Measurements from ENCODE around the gene NAV2.
A peak's percentile ranks its signal among the peaks of the same experiment; 100 is the strongest.

NAV2 gene

GRCh38 chr11:20022363-20023081, 309.9 kb downstream of the NAV2 start:
- DNase-seq (ENCODE audit: low spot score) = no peak

- DNase-seq (ENCODE audit: low spot score) = no peak
Observed at GRCh38 chr11:20023082-20023426, 310.4 kb downstream of the NAV2 start.

DNA sequence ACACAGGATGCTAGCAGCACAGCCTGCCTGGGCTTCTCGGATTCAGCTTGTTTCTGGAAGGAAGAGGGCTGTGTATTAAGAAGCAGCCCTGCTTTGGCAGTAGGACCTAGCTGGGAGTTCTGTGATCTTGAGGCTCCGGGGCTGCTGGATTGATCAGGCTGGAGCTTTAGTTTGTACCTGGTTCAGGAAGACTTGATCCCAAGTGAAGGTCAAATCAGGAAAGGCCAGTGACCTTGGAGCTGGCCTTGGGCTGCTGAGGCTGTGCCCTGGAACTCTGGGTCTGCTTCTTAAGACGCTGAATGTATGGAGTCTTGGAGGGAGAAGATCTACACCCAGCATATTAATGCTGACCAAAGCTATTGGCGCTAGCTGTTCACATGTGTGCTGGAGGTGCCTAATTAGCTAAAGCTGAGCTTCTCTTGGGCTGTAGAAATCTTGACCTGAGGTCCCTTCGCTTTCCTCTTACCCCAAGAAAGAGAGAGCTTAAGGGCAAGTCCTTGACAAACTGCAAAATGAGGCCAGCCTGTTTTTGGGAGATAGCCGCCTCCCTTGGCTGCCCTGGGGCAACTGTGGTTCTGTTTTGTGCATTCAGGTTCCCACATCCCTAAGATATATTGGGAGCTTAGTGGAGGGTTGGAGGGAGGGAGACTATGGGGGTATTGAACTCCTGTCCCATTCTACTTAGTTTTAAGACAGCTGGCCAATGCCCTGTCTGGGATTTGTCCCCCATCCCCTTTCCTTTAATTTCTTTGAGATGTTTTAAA, 311.7 kb downstream of the NAV2 start:
- no peak for DNase-seq (ENCODE audit: low spot score)

DNA sequence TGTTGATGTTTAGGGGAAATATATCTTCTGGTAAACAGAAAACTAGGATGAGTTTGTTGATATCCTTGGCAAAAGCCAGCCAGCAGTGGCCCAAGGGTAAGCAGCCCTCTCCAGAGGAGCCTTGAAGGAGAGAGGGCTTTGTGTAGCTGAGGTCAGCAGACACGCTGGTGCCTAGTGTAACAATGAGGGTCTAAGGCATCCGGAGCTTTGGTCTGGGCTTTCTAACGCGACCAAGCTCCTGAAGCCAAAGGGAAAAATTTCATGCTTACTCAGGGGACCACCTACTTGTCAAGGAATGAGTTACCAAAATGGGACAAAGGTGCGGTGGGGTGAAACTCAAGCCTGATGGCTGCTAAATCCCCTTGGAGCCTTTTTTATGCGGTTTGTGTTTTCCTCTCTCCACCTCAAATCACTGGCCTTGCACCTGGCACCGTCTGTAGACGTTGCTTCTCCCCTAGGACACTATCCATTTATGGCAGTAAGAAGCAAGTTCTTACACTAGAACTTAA, 312.7 kb downstream of the NAV2 start:
- no peak for DNase-seq (ENCODE audit: low spot score)

DNA sequence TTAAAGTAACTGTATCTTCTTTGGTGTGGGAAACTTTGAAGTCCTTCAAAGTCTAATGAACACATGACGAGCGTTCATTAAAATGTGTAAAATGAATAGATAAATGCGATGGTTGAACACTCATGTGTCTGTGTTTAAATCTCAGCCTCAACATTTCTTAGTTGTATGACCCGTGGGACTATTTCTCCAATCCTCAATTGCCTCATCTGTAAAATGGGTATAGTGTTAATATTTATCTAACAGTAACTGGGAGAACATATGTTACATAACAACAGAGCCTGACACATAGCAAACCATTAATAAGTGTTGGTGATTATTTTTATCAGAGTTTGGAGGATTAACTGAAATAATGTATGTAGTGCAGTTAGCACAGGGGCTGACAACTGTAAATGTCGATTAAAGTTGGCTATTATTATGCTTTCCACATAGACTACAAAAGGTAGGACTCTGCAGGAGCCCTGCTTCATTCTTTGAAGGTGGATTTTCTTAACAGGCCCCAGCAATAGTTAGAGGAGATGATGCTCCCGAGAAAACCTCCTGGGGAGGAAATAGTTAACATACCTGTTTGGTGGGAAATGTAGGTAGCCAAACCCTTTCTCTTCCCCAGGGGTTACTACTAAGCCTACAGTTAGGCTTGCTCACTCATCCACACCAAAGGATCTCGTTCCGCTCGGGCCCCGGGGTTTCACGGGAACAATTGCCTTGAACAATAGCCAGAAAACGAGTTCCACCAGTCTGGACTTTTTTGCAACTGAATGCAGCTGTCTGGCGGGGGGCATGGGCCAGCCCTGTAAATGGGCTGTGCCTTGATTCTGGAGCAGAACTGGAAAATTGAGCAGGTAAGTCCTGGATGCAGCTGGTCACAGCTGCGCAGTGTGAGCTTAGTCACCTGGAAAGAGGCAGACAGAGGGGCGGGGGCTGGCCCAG, 314.3 kb downstream of the NAV2 start:
- no peak for DNase-seq (ENCODE audit: low spot score)

DNA sequence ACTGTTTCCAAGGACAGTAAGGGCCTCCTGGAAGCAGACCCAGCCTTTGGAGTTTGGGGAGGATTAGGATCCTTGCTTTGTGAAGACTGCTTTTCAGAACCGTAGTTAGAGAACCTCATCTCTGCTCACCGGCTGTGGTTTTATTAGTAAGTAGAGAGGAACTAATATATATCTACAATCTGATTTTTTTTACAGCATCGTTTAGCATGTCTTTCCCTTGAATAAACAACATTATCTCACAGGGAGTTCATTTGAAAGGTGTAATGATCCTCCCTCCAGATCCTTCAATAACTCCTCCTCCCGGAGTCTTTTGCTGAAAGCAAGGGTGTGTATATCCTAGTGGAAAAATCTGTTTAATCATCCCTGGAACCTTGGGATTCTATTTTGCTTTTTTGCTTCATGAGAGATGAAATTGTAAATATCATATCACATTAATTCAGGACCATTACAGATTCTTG, 314.9 kb downstream of the NAV2 start:
- DNase-seq (ENCODE audit: low spot score) = no peak

GRCh38 chr11:20029193-20029592, 316.6 kb downstream of the NAV2 start:
- no peak for DNase-seq (ENCODE audit: low spot score)

GRCh38 chr11:20030472-20030871, 317.8 kb downstream of the NAV2 start:
- no peak for DNase-seq (ENCODE audit: low spot score)

GRCh38 chr11:20031155-20032001, 318.7 kb downstream of the NAV2 start:
- DNase-seq (ENCODE audit: low spot score) = peak; percentile 11

GRCh38 chr11:20032127-20032526, 319.5 kb downstream of the NAV2 start:
- no peak for DNase-seq (ENCODE audit: low spot score)

DNA sequence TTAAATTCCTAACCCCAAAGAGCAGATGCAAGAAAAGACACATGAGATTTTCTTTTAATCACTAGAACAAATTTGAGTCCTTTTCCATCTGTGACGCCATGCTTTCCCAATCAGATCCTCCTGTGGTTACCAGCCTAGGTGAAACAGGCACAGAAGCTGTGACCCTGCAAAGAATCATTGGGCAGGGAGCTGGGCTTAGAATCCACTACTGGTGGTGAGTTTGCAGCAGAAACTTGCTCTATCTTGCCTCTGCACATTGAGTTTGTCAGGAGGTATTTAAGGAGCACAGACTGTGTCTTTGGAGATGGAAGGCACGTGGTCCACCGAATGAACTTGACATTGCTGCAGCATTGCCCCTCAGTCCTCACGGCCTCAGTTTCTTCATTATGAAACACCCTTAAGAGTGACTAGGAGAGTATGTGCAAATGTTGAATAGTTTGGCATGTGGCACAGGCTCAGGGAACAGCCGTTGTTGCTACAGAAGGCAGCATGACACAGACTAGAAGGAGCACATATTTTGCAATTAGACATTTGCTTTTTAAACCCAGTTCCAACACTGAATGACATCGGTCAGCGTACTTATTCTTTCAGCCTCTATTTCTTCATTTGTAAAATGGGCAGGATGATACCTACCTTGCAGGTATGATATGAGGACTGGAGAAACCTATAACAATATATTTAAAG, 320.1 kb downstream of the NAV2 start:
- no peak for DNase-seq (ENCODE audit: low spot score)

DNA sequence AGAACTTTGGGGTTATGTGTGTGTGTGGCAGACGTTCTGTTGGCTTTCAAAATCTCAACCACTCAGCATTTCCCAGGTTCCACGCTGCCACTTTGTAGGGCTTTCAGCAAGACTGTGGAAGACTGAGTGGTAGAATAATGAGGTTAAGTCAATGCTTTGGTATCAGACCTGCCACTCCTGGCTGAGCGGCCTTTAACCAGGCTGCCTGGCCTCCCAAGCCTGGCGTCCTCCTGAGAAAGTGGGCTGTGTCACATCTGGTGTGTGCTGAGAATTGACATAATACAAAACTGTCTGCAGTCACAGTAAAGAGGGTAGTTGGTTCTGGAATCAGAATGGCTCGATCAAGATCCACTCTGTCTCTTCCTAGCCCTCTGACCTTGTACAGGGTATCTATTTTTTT, 321.2 kb downstream of the NAV2 start:
- no peak for DNase-seq (ENCODE audit: low spot score)

DNA sequence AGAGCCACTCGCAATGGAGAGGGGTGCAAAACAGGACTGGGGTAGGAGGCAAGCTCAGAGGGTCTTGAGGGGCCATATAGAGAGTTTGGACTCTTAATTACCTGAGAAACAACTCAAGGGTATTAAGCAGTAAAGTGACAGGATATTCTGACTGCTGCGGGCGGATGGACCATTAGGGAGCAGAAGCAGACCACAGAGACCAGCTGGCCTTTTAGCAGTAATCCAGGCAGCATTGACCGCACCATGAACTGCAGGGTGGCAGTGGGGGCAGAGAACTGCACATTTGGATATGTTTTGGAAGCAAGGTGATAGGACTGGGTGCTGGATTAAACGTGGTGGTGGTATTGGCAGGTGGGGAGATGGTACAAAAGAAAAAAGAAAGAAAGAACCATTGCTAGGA, 322.3 kb downstream of the NAV2 start:
- DNase-seq (ENCODE audit: low spot score) = no peak

DNA sequence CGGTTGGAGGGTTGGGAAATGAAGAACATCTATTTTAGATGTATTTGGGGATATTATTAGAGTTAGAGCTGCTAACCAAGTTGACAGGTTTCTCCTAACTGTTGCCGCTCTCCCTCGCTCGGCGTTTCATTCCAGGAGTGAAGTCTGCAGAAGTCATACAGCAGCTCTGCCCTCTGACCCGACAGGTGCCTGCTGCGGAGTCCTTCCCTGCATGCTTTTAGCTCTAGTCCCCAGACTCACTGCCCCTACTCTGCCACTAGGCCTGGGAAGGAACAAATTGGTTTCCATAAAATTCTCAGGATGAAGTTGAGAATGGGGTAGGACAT, 322.7 kb downstream of the NAV2 start:
- no peak for DNase-seq (ENCODE audit: low spot score)

DNA sequence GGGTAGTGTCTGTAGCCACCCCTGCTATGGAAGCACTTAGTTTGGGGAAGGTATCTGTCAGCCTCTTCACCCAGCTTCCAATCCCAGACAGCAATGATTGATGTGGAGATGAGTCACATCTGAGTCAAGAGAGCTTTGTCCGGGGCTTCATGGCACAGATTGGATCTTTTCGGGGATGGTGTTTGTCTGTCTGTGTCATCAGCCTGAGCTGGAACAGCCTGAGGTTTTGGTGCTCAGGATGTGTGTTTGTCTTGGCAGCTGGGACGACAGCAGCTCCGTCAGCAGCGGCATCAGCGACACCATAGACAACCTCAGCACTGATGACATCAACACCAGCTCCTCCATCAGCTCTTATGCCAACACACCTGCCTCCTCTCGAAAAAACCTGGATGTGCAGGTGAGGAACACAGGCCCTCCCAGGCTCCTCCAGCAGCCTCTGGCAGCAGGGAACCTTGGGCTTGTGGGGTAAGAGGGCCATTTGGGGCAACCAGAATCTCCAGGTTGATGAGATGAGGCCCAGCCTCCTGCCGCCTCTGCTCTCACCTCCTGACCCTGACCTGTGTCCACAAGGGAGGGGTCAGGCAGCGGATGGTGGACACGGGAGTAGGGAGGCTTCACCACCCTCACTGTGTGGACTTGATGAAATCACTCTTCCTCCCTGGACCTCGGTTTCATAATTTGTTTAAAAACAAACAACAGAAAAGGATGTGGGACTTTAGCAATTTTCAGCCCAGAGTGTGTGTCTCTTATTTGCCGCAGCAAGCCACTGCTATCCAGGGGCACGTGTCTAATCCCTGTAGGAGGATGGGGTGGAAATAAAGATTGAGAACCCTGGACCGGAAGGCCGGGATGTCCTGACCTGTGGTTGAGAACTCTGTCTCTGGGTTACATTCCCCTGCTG, 323.3 kb downstream of the NAV2 start:
- DNase-seq (ENCODE audit: low spot score) = peak; percentile 26

GRCh38 chr11:20036626-20037335, 324.1 kb downstream of the NAV2 start:
- no peak for DNase-seq (ENCODE audit: low spot score)

DNA sequence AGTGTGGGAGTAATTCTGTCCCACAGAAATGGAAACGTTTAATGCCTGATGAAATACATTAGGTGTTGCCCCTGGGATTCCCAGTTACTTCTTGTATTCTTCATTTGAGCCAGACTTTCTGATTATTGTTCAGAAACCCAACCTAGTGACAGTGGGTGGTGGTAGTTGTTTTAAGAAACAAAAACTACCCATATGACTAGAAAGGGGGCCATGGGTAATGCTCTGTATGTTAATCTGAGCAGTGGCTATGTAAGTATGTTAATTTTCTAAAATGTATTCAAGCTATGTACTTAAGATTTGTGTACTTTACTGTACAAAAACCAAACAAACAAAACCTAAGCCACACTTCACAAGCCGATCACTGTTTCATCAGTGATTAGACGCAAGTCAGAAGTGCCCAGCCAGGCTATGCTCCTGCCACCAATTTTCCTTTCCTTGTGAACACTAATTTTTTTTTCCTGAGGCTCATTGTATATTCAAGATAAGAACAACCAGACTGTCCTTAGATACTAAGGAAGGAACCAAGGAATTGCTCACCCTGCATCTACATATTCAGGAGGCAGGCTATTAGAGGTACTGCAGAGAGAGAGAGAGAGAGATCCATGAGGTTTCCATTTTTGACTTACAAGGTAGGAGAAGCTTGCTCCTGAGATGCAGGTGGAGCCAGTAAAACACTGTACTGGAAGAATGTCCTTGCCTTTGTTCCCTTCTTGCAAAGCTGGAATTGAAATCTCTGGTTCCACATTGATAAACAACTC, 324.9 kb downstream of the NAV2 start:
- DNase-seq (ENCODE audit: low spot score) = no peak

DNA sequence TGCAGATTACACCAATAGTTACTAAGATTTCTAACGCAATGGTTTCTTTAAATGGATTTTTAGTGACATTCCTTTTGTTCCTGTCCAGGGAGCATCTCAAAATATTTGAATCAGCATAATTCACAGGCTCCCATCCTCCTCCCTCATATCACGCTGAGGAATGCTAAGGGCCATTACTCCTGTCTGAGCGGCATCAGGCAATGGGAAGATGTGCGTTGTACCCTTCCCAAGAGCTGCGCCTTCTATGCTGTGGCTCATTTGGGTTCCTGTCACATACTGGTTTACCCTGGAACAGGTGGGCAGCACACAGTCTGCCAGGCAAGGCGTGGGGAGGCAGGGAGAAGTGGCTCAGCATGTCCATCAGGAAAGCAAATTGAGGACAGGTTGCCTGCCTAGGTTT, 325.8 kb downstream of the NAV2 start:
- DNase-seq (ENCODE audit: low spot score) = no peak

- DNase-seq (ENCODE audit: low spot score) = no peak
Observed at GRCh38 chr11:20038972-20039371, 326.3 kb downstream of the NAV2 start.

Data from LoVo (cell line).